NT2/D1 (cell line): ENCODE data around the gene ADGRL3.
"Not testable (repeated sequence)": the region's sequence is repeated elsewhere in the genome, so short reads cannot be mapped to it uniquely, and the experiment has no call there.

Source experiments
- DNase-seq: peaks from one replicate; pipeline ENCODE4 v3.0.0-alpha.2; 2011; ENCODE audit warnings: low read depth, low spot score
- H3K27me3 ChIP-seq: 2 replicates; pipeline ENCODE4 v1.6.0; 2011; ENCODE audit warnings: mild to moderate bottlenecking; ENCODE audit not compliant: insufficient read length, insufficient read depth
- H3K36me3 ChIP-seq: 2 replicates; pipeline ENCODE4 v1.6.1; 2011; ENCODE audit warnings: mild to moderate bottlenecking, low read length, mixed read lengths; ENCODE audit not compliant: insufficient read depth, insufficient read length
- H3K4me1 ChIP-seq: 2 replicates; pipeline ENCODE4 v1.5.1; 2011; ENCODE audit not compliant: insufficient read depth, insufficient read length
- H3K4me3 ChIP-seq: 2 replicates; pipeline ENCODE4 v1.5.1; 2011; ENCODE audit warnings: low read depth; ENCODE audit not compliant: insufficient read length
- H3K9ac ChIP-seq: 2 replicates; pipeline ENCODE4 v1.6.0; 2011; ENCODE audit warnings: low read depth; ENCODE audit not compliant: insufficient read length
- H3K9me3 ChIP-seq: 2 replicates; pipeline ENCODE4 v1.5.1; 2011; ENCODE audit warnings: mild to moderate bottlenecking, low read length; ENCODE audit not compliant: insufficient read depth
- SUZ12 ChIP-seq: IDR thresholded peaks from 2 replicates; pipeline ENCODE4 v1.6.1; 2011; ENCODE audit not compliant: insufficient read length, insufficient read depth; ENCODE audit errors: extremely low read depth
- YY1 ChIP-seq: IDR thresholded peaks from 2 replicates; pipeline ENCODE4 v1.6.1; 2011; ENCODE audit not compliant: insufficient read length, insufficient read depth
- ZNF274 ChIP-seq: IDR thresholded peaks from 2 replicates; pipeline ENCODE4 v1.6.1; 2011; ENCODE audit warnings: mild to moderate bottlenecking, low read depth, low read length

The ADGRL3 gene

GRCh38 chr4:61376301-61376700, 176.2 kb downstream of the ADGRL3 start:
- Histone ChIP-seq H3K9me3 (no peaks in the 10 kb centered on the region; the same call in 1 of the 2 replicates), H3K9ac (no peak overlapping the region), H3K27me3 (no peaks in the 10 kb centered on the region), H3K4me3 (no peak overlapping the region), H3K36me3 (no peaks in the 10 kb centered on the region), H3K4me1 (no peaks in the 10 kb centered on the region)
- no peak for DNase-seq
- TF ChIP-seq YY1 (no peak), ZNF274 (no peak), SUZ12 (no peak)

GRCh38 chr4:61379406-61379805, 179.3 kb downstream of the ADGRL3 start:
- H3K9ac ChIP-seq: no peak overlapping the region
- TF ChIP-seq YY1: no peak
- no peak for TF ChIP-seq ZNF274
- no peak for TF ChIP-seq SUZ12
- no peaks in the 10 kb centered on the region for H3K36me3 ChIP-seq
- no peaks in the 10 kb centered on the region for H3K27me3 ChIP-seq
- no peaks in the 10 kb centered on the region for H3K4me1 ChIP-seq
- no peak for DNase-seq
- H3K9me3 ChIP-seq: no peaks in the 10 kb centered on the region
- H3K4me3 ChIP-seq: no peak overlapping the region

GRCh38 chr4:61380865-61381264, 180.7 kb downstream of the ADGRL3 start:
- Histone ChIP-seq H3K27me3 (no peaks in the 10 kb centered on the region), H3K9ac (no peak overlapping the region), H3K36me3 (no peaks in the 10 kb centered on the region), H3K4me3 (no peak overlapping the region), H3K9me3 (no peaks in the 10 kb centered on the region), H3K4me1 (no peaks in the 10 kb centered on the region)
- TF ChIP-seq SUZ12 (no peak), YY1 (no peak), ZNF274 (no peak)
- no peak for DNase-seq

- Histone ChIP-seq H3K4me1 (no peaks in the 10 kb centered on the region), H3K36me3 (no peaks in the 10 kb centered on the region), H3K27me3 (no peaks in the 10 kb centered on the region), H3K9me3 (no peaks in the 10 kb centered on the region), H3K9ac (no peak overlapping the region), H3K4me3 (no peak overlapping the region)
- DNase-seq: no peak
- TF ChIP-seq YY1 (no peak), ZNF274 (no peak), SUZ12 (no peak)
These were observed 185.1 kb downstream of the ADGRL3 start for GRCh38 chr4:61385256-61385655.

GRCh38 chr4:61387372-61387771, 187.2 kb downstream of the ADGRL3 start:
- not testable (repeated sequence) for H3K27me3 ChIP-seq, H3K36me3 ChIP-seq, H3K9ac ChIP-seq, DNase-seq, H3K4me3 ChIP-seq, H3K4me1 ChIP-seq, H3K9me3 ChIP-seq

GRCh38 chr4:61389640-61390039, 189.5 kb downstream of the ADGRL3 start:
- no peak for DNase-seq
- H3K9ac ChIP-seq: no peak overlapping the region
- H3K27me3 ChIP-seq: no peaks in the 10 kb centered on the region
- TF ChIP-seq SUZ12: no peak
- TF ChIP-seq YY1: no peak
- no peak for TF ChIP-seq ZNF274
- no peak overlapping the region for H3K4me3 ChIP-seq
- H3K9me3 ChIP-seq: no peaks in the 10 kb centered on the region
- H3K4me1 ChIP-seq: no peaks in the 10 kb centered on the region
- H3K36me3 ChIP-seq: no peaks in the 10 kb centered on the region

- no peaks in the 10 kb centered on the region for H3K4me1 ChIP-seq
- H3K9ac ChIP-seq: no peak overlapping the region
- no peaks in the 10 kb centered on the region for H3K36me3 ChIP-seq
- no peaks in the 10 kb centered on the region for H3K9me3 ChIP-seq
- H3K4me3 ChIP-seq: no peak overlapping the region
- no peak for TF ChIP-seq YY1
- no peak for TF ChIP-seq ZNF274
- no peak for TF ChIP-seq SUZ12
- no peak for DNase-seq
- no peaks in the 10 kb centered on the region for H3K27me3 ChIP-seq
These were observed 195.6 kb downstream of the ADGRL3 start for GRCh38 chr4:61395754-61396153.

- H3K9ac ChIP-seq: no peak overlapping the region
- no peaks in the 10 kb centered on the region for H3K36me3 ChIP-seq
- H3K4me1 ChIP-seq: no peaks in the 10 kb centered on the region
- TF ChIP-seq SUZ12: no peak
- no peak for TF ChIP-seq ZNF274
- no peaks in the 10 kb centered on the region for H3K27me3 ChIP-seq
- H3K9me3 ChIP-seq: no peaks in the 10 kb centered on the region
- no peak for DNase-seq
- H3K4me3 ChIP-seq: no peak overlapping the region
These were observed 197.0 kb downstream of the ADGRL3 start for GRCh38 chr4:61397174-61397573.
